Stimulated activated CD8-positive, alpha-beta memory T cell treated with anti-CD3 and anti-CD28 coated beads, Interleukin-7, amount 100 ng/mL, for 4 hours (primary cell): ENCODE data around the gene NR2E1.

Experiments used
- DNase-seq, 2 donors: peaks; one replicate each; pipeline ENCODE4 v3.0.0-alpha.2; 2020; ENCODE audit warnings: low read depth in 2 of 2

The NR2E1 gene

DNA sequence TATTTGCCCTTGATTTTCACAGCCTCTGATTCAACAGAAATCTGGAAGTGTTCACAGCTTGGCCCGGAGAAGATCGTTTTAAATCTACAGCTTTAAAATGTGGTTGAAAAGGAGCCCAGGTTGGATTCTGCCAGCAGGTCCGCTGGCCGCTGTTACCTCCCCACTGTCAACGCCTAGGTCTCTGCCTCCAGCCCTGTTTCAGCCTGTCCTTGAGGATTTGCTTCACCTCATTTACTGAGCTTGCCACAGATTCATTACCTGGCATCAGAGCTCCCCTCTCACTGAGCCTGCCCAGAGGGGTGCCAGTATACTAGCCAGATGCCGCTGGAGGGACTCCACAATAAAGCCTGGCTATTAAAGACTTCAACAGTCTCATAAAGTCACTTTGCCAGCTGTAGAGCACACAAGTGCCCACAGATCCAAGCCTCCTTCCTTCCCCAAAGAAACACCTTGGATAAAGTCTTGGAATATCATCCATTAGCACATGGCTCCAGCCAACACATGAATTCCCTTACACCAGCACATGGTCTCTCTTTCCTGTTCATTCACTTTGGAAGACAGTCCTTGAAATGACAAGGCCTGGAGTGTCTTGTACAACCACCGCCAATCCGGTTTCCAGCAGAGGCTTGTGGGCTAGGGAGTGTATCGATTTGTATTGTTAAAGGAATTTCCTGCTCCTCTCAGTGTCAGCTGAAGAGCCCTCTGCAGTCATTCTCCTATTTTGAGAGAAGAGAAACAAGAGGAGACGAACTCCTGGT, 9.5 kb upstream of the NR2E1 start:
- DNase-seq = no peak

DNA sequence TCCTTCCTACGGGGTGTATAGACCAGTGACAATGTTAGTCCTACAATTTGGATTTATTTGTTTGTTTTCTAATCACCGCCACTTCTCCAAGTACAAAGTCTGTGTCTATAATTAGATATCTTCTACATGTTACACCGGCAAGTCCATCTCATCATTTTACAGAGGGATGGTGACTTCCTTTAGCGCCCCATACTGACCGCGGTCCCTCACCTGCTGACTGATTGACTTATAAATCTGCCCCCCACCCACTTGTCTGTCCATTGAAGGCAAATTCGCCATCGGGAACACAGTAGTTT, 8.9 kb upstream of the NR2E1 start:
- no peak for DNase-seq

- DNase-seq = no peak
Observed at GRCh38 chr6:108157234-108157980, 8.4 kb upstream of the NR2E1 start.

DNA sequence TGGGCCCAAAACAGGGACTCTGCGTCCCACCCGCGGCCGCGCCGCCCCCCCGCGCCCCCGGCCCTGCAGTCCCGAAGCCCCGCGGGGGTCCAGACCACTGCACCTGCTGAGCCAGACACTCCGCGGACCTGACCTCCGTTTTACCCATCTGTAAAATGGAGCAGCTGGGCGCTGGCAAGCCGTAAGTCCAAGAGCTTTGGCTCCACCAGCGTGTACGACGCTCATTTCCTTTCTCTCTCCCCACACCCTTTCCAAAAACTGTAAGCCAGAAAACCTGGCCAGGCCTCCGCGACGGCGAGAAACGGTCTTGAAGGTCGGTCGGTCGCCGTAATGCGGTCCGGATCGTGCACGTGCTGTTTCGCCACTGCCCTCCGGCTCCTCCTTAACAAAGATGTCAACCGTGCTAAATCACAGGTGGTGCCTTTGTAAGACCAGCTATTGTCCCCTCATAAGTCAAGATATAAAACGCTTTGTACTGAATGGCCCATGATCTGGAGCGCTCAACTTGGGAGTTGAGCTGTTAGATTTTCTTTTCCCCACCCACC, 7.8 kb upstream of the NR2E1 start:
- no peak for DNase-seq

DNA sequence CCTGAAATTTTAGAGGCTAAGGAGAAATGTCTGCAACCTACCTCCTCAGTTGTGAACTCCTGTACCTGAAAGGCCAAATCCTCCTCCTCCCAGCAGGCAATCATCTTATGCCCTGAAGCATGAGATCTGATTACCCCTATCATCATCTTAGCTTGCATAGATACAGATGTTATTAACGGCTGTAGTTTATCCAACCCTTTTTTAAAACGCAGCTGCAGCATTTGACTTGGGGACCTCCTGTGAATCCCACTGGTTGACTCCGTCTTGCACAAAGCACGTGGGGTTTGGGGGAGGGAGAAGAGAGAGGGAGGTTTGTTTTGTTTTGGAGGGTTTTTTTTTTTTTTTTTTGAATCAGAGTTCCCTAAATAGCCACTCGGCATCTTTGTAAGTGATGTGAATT, 5.8 kb upstream of the NR2E1 start:
- DNase-seq = no peak

DNA sequence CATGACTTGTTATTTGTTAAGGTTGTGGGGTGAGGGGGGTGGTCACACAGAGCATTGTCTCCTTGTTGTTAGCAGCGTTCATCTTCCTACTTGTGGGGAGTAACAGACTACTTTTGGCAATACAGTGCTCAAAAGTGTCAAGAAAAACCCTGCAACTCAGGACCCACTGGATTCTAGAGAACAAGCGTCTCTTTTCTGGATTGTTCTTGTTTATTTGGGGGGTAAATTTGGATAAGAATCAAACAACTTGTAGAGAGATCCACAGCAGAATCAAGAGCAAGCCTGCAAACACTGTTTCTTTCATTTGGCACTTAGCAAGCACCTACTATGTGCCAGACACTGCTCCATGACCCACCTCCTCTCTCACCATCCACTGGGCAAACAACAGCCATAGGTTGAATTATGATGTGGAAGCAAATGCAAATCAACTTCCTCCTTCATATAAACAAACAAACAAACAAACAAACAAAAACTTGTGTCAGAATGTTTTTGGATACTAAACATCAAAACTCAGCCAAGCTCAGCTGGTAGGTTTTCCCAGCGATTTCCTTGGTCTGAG, 4.0 kb upstream of the NR2E1 start:
- no peak for DNase-seq

DNA sequence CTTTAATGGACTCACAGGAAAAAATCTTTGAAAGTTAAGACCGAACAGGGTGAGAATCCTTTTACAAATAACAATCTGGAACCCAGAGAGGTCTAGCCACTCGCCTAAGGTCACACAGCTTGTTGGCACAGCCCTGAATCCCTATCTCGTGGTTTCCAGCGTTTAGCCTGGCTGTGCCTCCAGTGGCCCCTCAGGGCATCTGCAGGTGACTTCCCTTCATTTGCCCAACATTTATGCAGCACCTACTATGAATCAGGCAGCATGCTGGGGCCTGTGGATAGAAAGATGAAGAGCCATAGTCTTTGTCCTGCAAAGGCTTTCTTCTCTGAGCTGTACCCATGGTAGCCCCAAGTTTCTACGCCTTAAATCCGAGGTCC, 2.6 kb upstream of the NR2E1 start:
- DNase-seq = no peak

GRCh38 chr6:108163644-108164542, 1.9 kb upstream of the NR2E1 start:
- no peak for DNase-seq

GRCh38 chr6:108164543-108164814, 1.3 kb upstream of the NR2E1 start:
- DNase-seq = no peak

DNA sequence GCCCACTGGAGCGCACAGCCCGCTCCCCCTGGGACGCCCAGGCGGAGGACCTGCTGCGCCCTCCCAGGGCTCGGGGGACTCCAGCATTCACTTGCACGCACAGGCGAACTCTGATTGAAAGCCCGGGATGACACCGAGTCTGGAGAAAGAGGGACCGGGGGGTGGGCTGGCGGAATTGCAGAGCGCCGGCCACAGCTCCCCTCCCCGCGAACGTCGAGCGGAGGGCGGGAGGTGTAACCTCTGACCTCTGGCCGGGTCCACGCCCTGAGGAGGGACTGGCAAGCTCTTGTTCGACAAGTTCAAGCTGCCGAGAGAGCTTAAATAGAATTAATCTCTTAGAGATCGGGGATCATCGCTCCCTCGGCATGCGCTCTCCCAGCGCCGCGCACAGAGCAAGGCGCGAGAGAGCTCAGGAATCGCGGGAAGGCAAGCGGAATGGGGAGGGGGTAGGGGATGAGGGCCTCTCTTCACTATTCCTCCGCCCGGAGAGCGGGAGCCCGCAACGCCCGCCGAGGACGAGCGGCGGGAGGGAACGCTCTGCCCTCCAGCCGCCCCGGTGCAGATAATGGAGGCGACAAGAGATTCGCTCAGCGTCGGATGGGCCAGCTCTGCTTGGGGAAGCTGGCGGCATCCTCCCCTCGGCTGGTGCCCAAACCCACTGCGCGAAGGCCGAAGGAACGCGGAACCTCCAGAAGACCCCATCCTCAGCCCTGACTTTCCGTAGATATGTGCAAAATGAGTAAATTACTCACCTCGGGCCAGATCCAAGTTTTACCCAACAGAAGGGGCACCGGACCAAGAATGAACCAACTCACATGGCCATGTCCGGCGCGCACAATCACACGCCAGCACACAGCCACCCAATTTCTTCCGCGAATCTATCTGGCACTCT, 761 bp upstream of the NR2E1 start:
- DNase-seq = no peak

DNA sequence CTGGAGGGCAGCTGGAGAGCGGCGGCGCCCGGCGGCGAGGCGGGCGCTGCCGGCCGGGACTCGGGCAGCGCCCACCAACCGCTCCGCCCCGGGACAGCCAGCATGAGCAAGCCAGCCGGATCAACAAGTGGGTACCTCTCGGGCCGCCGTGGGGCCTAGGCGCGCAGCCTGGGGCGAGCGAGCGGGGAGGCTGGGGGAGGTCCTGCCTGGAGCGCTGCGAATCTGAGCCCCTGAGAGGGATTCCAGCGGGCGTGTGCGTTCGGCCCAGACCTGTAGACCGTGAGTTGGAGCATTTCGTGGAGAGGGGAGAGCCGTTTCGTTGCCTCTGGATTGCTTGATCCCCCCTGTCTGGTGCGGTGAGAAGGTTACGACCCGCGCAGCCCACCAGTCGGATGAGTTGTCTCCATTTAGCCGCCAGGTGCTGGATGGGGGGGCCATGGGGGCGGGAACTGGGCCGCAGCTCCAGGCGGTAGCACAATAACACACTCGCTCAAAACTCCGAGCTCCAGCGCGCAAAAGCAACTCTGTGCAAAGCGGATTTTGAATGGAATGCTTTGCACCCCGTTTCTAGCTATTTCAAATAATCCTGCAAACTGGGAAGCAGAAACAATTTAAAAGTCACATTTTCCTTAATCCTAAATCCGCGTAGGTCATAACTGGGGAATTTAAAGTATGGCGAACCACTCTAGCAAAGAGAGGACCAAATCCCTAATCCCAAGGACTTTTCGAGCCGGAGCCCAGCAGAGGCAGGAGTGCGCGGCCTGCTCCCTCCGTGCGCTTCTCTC, 1.0 kb downstream of the NR2E1 start:
- no peak for DNase-seq

GRCh38 chr6:108167449-108168089, 1.7 kb downstream of the NR2E1 start:
- DNase-seq = no peak

DNA sequence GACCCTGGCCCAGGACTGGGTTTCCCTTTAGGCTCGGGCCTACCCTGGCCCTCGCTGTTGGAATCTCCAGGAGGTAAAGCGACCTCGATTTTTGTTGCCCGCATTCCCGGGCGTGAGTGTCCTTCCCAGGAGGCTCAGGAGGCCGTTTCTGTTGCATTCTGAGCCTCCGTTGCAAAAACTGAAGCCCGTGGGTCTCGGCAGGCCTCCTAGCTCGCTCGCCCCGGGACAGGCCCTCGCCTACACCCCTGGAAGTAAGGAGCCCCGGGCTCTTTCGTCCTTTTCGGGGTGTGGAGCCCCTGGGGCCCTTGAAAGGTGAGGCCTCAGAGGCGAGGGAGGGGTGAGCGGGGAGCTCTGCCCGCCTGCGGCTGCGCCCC, 2.3 kb downstream of the NR2E1 start:
- DNase-seq = no peak

DNA sequence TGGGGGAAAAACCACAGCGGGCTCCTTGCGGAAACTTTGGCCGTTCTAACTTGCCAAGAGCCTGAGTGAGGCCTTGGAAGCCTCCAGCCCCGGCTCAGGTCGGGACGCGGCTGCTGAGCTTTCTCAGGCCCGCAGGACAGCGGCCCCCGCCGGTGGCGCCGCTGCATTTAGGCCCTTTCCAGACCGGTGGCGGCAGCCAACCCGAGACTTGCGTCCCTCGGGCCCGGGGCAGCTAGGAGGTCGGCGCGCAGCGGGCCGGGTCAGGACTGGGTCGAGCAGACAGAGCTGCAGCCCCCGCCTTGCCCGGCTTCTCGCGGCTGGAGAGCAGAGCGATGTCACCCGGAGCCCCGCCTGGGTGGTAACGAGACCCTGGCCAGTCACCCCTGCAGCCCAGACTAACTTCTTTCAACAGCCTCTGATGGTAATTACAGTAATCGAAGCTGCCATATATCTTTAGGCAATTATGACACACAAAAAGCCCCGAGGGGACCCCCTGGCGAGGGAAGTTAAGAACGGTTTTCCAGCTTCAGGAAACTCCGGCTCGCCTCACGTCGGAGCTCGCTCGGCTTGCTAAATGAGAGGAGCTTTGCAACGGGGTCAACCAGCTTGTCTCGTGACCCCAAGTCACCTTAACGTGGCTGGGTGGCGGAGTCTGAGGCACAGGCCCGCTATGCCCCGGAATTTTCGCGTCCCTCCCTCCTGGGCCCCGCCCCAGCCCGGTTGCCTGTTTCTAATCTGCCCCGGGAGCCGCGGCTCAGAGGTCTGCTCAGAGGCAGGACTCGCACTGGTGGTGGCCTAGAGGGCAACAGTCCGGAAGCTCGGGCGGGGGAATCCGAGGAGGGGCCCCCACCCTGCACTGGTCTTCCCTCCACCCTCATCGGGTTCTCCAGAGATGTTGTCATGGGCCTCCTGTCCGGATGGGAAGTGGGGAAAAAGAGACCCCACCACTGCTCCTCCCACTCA, 3.0 kb downstream of the NR2E1 start:
- DNase-seq = no peak

- no peak for DNase-seq
Observed at GRCh38 chr6:108169464-108170331, 3.9 kb downstream of the NR2E1 start.

GRCh38 chr6:108170332-108171290, 4.8 kb downstream of the NR2E1 start:
- no peak for DNase-seq
